Spinal cord (tissue), 10 donors: ENCODE measurements around the gene ADAM12. TPM values are rescaled to one million over a fixed set of nuclear protein-coding genes. Genes with fewer than 3 reads are reported as not detected.

Experiments
- DNase-seq, 6 donors: peaks; one replicate each; pipeline versions ENCODE4 v3.0.0 to v3.0.0-alpha.2; 2013 to 2015; ENCODE audit warnings: low spot score in 6 of 6, low read depth in 4 of 6
- H3K27ac ChIP-seq: one replicate; pipeline ENCODE4 v1.5.1; 2013; ENCODE audit warnings: low read depth, low read length, control low read depth
- H3K27me3 ChIP-seq: one replicate; pipeline ENCODE4 v1.6.1; 2013; ENCODE audit warnings: low read length; ENCODE audit not compliant: control insufficient read depth, insufficient read depth
- H3K36me3 ChIP-seq: one replicate; pipeline ENCODE4 v1.6.1; 2013; ENCODE audit warnings: low read length; ENCODE audit not compliant: control insufficient read depth, insufficient read depth
- H3K4me1 ChIP-seq: one replicate; pipeline ENCODE4 v1.6.1; 2013; ENCODE audit warnings: low read length; ENCODE audit not compliant: control insufficient read depth, insufficient read depth
- H3K4me3 ChIP-seq: one replicate; pipeline ENCODE4 v1.5.1; 2013; ENCODE audit warnings: low read depth, low read length, control low read depth
- H3K9me3 ChIP-seq: one replicate; pipeline ENCODE4 v1.6.1; 2013; ENCODE audit warnings: low read length; ENCODE audit not compliant: control insufficient read depth, insufficient read depth
- WGBS: methylation state at CpG from one replicate; pipeline ENCODE4 v1.1.5; 2013; ENCODE audit warnings: missing lambda C conversion rate; ENCODE audit not compliant: insufficient coverage; 5-methylcytosine and 5-hydroxymethylcytosine counted together
- polyA plus RNA-seq, 2 donors: library from polyadenylated mRNA; unstranded; fragments of 120-200 nt; gene quantifications; one replicate each; pipeline ENCODE4 v1.2.1, GENCODE V29; 2013; ENCODE audit not compliant: insufficient read length in 2 of 2
- total RNA-seq, 2 donors: library from RNA; depleted of rRNA in 1 of 2; stranded (reverse); fragments of 120-200 nt in 1 of 2; fragments of >200 nt in 1 of 2; gene quantifications; one replicate each; pipeline versions ENCODE4 v1.2.3 to v1.2.4, GENCODE V29; 2013 to 2014
- donor health status: healthy.

The ADAM12 gene
- total and polyA plus RNA-seq, 4 donors = 9.8 to 81.5 (median 23.6) TPM

DNA sequence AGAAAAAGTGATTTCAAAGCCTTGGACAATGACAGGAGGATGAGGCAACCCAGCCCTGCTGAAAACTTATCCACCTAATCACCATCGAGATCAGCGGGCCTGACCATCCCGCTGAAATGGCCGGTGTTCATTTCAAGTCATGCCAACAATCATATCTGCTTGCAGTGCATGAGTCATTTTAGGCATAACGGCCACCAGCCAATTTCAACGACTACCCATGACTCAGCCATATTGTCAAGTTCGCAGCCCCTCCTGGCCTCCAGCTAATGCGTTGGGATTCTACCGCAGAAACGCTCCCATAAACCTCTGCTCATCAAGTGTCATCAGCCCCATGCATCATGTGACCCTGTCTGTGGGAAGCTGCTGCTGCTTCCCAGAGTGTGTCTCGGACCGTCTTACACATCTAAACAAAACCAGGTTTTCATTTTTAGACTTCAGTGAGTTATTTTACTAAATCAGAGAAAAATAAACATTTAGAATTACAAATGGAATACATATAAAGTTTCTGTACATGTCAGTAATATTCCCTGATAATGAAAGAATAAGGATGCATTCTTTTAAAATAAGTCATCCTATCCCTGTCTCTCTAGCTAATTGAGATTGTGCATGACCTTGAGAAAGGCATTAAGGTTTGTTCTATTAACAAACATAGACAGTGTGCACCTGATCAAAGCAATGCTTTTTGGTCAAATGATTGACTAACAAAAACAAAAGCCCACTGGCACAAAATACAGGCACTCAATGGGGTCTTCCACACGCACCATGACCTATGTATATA is 188.9 kb downstream of the ADAM12 start:
- no peak overlapping the region for H3K27ac ChIP-seq
- no peak for DNase-seq
- H3K9me3 ChIP-seq = no peaks in the 10 kb centered on the region
- H3K4me1 ChIP-seq = no peaks in the 10 kb centered on the region
- 83% methylated on average over 10 of the region's 13 CpGs for WGBS
- no peak overlapping the region for H3K4me3 ChIP-seq
- H3K27me3 ChIP-seq = no peaks in the 10 kb centered on the region
- H3K36me3 ChIP-seq = no peaks in the 10 kb centered on the region

DNA sequence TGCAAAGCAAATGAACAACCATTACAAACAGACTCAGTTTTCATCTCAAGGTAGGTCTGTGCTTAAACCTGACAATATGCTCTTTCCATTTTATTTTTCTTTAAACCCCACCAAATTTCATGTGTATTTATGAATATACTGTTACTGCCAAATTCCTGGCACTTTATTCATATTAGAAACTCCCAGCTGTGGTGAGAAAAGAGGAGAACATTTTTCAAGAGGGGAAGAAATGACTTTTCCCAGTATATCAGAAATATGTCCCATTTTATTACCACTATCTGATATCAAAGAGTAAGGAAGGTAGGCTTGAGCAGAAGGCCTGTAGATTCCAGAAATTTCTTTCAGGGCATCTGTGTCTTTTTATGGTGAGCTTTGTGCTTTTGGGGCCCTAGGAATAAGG is 189.6 kb downstream of the ADAM12 start:
- H3K27ac ChIP-seq = no peak overlapping the region
- H3K9me3 ChIP-seq = no peaks in the 10 kb centered on the region
- no peak for DNase-seq
- no peak overlapping the region for H3K4me3 ChIP-seq
- H3K4me1 ChIP-seq = no peaks in the 10 kb centered on the region
- no peaks in the 10 kb centered on the region for H3K36me3 ChIP-seq
- no peaks in the 10 kb centered on the region for H3K27me3 ChIP-seq

DNA sequence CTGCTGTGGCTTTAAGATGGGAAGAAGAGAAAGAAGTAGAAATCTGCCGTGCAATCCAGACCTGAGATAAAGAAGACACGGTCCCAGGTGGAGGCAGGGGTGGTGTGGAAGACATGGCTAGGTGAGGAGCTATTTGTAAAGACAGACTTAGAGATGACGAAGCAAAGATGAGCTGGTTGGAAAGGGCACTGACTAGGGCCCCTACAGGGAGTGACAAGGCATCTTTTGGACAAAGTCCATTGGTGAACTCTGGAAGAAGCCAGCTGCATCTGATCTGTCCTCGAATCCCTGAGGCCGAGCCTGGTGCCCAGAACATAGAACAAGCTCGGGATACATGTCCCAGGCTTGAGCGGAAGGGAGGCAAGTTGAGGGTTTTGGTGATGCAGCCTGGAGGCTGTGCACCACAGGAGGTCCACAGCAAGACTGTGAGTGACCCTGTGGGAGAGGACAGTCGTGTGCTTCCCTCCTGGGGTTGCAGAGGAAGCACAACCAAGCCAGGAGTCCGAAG is 191.2 kb downstream of the ADAM12 start:
- no peak for DNase-seq
- H3K27me3 ChIP-seq = no peaks in the 10 kb centered on the region
- 91% methylated on average over 9 of the region's 9 CpGs for WGBS
- no peak overlapping the region for H3K27ac ChIP-seq
- H3K9me3 ChIP-seq = no peaks in the 10 kb centered on the region
- H3K4me1 ChIP-seq = no peaks in the 10 kb centered on the region
- H3K36me3 ChIP-seq = no peaks in the 10 kb centered on the region
- H3K4me3 ChIP-seq = no peak overlapping the region

DNA sequence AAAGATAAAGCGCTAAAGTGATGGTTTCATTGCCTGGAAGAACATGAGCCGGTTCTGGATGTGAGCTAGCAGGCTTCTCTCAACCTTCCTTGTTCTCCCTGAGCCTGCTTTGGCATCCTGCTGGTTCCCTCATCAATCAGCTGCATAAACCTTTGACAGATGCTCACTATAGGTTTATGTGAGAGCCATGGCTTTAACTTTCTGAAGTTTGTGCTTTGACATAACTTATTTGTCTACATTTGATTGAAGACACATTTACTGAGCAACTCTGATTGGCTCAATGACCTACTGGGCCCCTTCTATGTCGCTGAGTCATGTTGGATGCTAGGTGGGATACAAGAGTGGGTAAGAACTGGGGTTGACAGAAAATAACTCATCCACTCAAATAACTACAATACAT is 192.0 kb downstream of the ADAM12 start:
- Histone ChIP-seq H3K27ac (no peak overlapping the region), H3K27me3 (no peaks in the 10 kb centered on the region), H3K4me1 (no peaks in the 10 kb centered on the region), H3K36me3 (no peaks in the 10 kb centered on the region), H3K4me3 (no peak overlapping the region), H3K9me3 (no peaks in the 10 kb centered on the region)
- WGBS = 75% methylated on average over 2 of the region's 3 CpGs
- no peak for DNase-seq

DNA sequence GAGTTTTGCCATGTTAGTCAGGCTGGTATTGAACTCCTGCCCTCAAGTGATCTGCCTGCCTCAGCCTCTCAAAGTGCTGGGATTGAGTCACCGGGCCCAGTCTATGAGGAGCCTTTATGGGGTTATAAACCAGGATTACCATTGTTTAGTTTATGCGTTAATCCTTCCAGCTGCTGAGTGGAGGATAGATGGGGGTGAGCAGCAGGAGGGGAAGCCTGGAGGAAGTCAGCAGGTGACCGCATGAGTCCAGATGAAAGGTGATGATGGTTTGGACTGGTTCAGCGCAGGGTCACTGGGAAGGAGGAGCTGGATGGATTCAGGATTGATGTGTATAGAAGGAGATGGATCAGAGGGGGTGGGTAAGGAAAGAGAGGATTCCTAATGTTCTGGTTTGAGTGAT is 197.1 kb downstream of the ADAM12 start:
- DNase-seq = no peak
- H3K4me1 ChIP-seq = no peaks in the 10 kb centered on the region
- no peaks in the 10 kb centered on the region for H3K27me3 ChIP-seq
- no peaks in the 10 kb centered on the region for H3K9me3 ChIP-seq
- H3K4me3 ChIP-seq = no peak overlapping the region
- no peak overlapping the region for H3K27ac ChIP-seq
- WGBS = 73% methylated on average over 4 of the region's 4 CpGs
- H3K36me3 ChIP-seq = no peaks in the 10 kb centered on the region

DNA sequence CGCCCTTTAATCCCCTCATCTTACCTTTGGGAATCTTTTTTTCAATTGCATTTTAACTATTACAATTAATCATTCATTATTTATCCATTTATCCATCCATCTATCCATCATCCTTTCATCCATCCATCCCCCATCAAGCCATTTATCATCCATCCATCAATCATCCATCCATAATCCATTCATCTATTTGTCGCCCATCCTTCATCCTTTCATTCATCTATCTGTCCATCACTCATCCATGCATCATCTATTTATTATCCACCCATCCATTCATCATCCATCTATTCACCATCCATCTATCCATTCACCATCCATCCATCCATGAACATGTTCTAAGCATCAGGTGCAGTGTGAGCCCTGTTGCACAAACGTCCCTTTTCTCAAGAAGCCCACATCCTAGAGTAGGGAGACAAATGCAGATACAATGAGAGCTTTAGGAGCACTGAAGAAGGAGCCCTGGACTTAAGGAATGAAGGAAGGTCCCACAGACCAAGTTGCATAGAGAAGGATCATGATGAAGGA is 199.5 kb downstream of the ADAM12 start:
- WGBS = 81% methylated on average over 2 of the region's 3 CpGs
- Histone ChIP-seq H3K27me3 (no peaks in the 10 kb centered on the region), H3K36me3 (no peaks in the 10 kb centered on the region), H3K4me1 (no peaks in the 10 kb centered on the region), H3K9me3 (no peaks in the 10 kb centered on the region), H3K4me3 (no peak overlapping the region), H3K27ac (no peak overlapping the region)
- no peak for DNase-seq

DNA sequence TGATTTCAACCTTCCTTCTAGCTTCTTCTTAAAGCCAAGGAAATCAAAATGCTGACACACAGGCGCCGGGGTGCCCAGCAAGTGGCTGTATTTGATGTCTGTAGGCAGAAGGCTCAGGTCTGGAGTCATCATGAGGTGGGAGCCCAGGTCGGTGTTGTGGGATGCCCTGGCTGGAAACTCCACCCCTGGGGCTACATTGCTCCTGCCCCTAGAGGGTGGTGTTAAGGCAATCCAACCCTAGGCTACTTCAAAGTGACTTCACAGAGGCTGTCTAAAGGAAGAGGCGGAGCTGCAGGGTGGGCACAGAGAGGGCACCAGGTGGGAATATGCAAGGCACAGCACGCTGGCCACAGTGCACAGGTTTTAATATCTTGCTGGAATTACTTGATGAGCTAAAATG is 200.9 kb downstream of the ADAM12 start:
- no peaks in the 10 kb centered on the region for H3K27me3 ChIP-seq
- 87% methylated on average over 3 of the region's 5 CpGs for WGBS
- H3K9me3 ChIP-seq = no peaks in the 10 kb centered on the region
- DNase-seq = no peak
- H3K27ac ChIP-seq = no peak overlapping the region
- no peak overlapping the region for H3K4me3 ChIP-seq
- no peaks in the 10 kb centered on the region for H3K36me3 ChIP-seq
- no peaks in the 10 kb centered on the region for H3K4me1 ChIP-seq

DNA sequence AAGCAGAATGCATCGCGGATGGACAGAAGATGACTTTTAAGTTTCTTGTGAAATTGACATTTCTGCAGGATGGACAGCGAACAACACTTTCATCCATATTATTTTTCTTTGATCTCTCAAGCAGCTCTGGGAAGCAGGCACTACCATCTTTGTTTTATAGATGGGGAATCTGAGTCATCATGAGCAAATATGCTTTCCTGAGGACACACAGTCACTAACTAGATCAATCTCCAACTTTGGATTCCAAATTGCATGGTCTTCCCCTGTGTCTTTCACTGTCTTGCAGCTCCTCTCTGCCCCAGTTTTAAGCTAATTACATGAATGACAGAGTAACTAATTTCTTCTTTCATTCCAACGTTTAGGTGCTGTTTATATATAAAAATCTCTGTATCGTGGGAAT is 201.5 kb downstream of the ADAM12 start:
- Histone ChIP-seq H3K27ac (no peak overlapping the region), H3K4me3 (no peak overlapping the region), H3K9me3 (no peaks in the 10 kb centered on the region), H3K36me3 (no peaks in the 10 kb centered on the region), H3K27me3 (no peaks in the 10 kb centered on the region), H3K4me1 (no peaks in the 10 kb centered on the region)
- no CpG with 5 or more reads among the region's 5 CpGs for WGBS
- no peak for DNase-seq

DNA sequence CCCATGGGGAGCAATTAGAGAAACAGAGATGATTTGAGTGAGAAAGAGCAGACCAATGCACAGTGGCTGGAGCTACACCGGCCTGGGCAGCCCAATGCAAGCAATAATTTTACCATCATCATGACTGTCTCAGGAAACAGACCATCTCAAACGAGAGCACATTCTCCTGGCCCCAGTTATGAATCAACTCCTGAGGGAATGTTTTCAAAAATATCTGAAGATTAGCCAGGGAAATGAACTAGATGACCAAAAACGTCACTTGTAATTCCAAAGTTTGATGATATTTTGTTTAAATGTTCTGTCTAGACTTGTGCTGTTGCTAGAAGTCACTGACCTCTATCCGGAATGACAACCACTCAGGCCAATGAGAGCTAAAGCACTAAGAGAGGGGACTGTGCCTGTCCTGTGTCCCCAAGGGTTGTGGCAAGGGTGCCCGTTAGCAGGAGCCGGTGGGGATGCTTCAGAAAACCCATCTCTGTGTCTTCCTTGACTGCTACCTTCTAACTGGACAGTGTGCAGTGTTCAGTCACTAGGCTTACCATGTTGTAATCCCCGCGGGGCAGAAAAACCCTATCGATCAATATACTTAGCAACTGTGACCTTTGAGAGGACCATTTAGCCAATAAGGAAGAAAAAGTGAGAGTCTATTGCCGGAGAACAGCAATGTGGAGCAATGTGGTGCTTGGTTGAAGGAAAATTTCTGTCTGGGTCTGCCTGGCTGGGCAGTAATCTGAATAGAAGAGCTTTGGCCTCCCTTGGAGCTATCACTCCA is 202.4 kb downstream of the ADAM12 start:
- WGBS = 95% methylated on average over 8 of the region's 10 CpGs
- no peaks in the 10 kb centered on the region for H3K27me3 ChIP-seq

More for the DNA sequence above, 202.4 kb downstream of the ADAM12 start:
- no peak for DNase-seq
- H3K27ac ChIP-seq = no peak overlapping the region
- H3K4me1 ChIP-seq = peaks cover 3% of the 10 kb centered on the region
- no peaks in the 10 kb centered on the region for H3K36me3 ChIP-seq
- no peaks in the 10 kb centered on the region for H3K9me3 ChIP-seq
- H3K4me3 ChIP-seq = no peak overlapping the region
